ENCODE measurements around the gene LRP6.

LRP6 gene

GRCh38 chr12:12088761-12089160 is 178.1 kb downstream of the LRP6 start:
- in situ Hi-C loops (cut with MboI; ENCODE audit: low sequenced_read_pairs, unreplicated experiment): loop anchor here (10.0 kb wide), 1 partner anchor 246 kb away; no protein-coding TSS in a partner anchor
- no peak for TF ChIP-seq CTCF (IDR thresholded peaks at IDR 0.05; ENCODE audit: borderline replicate concordance, control extremely low read depth, extremely low read depth, insufficient read depth, missing control alignments)
- DNase-seq (ENCODE audit: low spot score): no peak

- in situ Hi-C loops (cut with MboI; ENCODE audit: low sequenced_read_pairs, unreplicated experiment): loop anchor here (10.0 kb wide), 1 partner anchor 247 kb away; no protein-coding TSS in a partner anchor
- no peak for TF ChIP-seq CTCF (IDR thresholded peaks at IDR 0.05; ENCODE audit: borderline replicate concordance, control extremely low read depth, extremely low read depth, insufficient read depth, missing control alignments)
- no peak for DNase-seq (ENCODE audit: low spot score)
Observed at GRCh38 chr12:12088147-12088546, 178.7 kb downstream of the LRP6 start.

GRCh38 chr12:12087693-12088034 is 179.2 kb downstream of the LRP6 start:
- no peak for DNase-seq (ENCODE audit: low spot score)
- in situ Hi-C loops (cut with MboI; ENCODE audit: low sequenced_read_pairs, unreplicated experiment): loop anchor here (10.0 kb wide), 1 partner anchor 247 kb away; no protein-coding TSS in a partner anchor
- no peak for TF ChIP-seq CTCF (IDR thresholded peaks at IDR 0.05; ENCODE audit: borderline replicate concordance, control extremely low read depth, extremely low read depth, insufficient read depth, missing control alignments)

- no peak for DNase-seq (ENCODE audit: low spot score)
- no peak for TF ChIP-seq CTCF (IDR thresholded peaks at IDR 0.05; ENCODE audit: borderline replicate concordance, control extremely low read depth, extremely low read depth, insufficient read depth, missing control alignments)
- in situ Hi-C loops (cut with MboI; ENCODE audit: low sequenced_read_pairs, unreplicated experiment): loop anchor here (10.0 kb wide), 1 partner anchor 248 kb away; no protein-coding TSS in a partner anchor
Observed at GRCh38 chr12:12086973-12087692, 179.7 kb downstream of the LRP6 start.

- in situ Hi-C loops (cut with MboI; ENCODE audit: low sequenced_read_pairs, unreplicated experiment): loop anchor here (10.0 kb wide), 1 partner anchor 248 kb away; no protein-coding TSS in a partner anchor
- DNase-seq (ENCODE audit: low spot score): no peak
- TF ChIP-seq CTCF (IDR thresholded peaks at IDR 0.05; ENCODE audit: borderline replicate concordance, control extremely low read depth, extremely low read depth, insufficient read depth, missing control alignments): no peak
Observed at GRCh38 chr12:12086362-12086761, 180.5 kb downstream of the LRP6 start.

GRCh38 chr12:12083688-12084087 is 183.2 kb downstream of the LRP6 start:
- in situ Hi-C loops (cut with MboI; ENCODE audit: low sequenced_read_pairs, unreplicated experiment): loop anchor here (10.0 kb wide), 1 partner anchor 251 kb away; no protein-coding TSS in a partner anchor
- no peak for DNase-seq (ENCODE audit: low spot score)
- no peak for TF ChIP-seq CTCF (IDR thresholded peaks at IDR 0.05; ENCODE audit: borderline replicate concordance, control extremely low read depth, extremely low read depth, insufficient read depth, missing control alignments)
